Activated CD4-positive, alpha-beta T cell treated with anti-CD3 and anti-CD28 coated beads, Interleukin-2, amount 50 U/mL, for 24 hours (primary cell): Measurements from ENCODE around the gene ZNF750.

Experiments used
- DNase-seq, 2 donors: peaks; one replicate each; pipeline ENCODE4 v3.0.0-alpha.2; 2020; ENCODE audit warnings: low read depth in 1 of 2, low spot score in 1 of 2

The ZNF750 gene

GRCh38 chr17:82836823-82837357 lies 2.9 kb downstream of the ZNF750 start:
- no peak for DNase-seq

GRCh38 chr17:82835766-82836512 lies 3.9 kb downstream of the ZNF750 start:
- no peak for DNase-seq

GRCh38 chr17:82835122-82835521 lies 4.7 kb downstream of the ZNF750 start:
- no peak for DNase-seq

- no peak for DNase-seq
These were observed 6.8 kb downstream of the ZNF750 start for GRCh38 chr17:82832881-82833475.

- DNase-seq = no peak
These were observed 7.4 kb downstream of the ZNF750 start for GRCh38 chr17:82832411-82832810.

- no peak for DNase-seq
These were observed 8.0 kb downstream of the ZNF750 start for GRCh38 chr17:82831818-82832200.

- DNase-seq = no peak
These were observed 8.6 kb downstream of the ZNF750 start for GRCh38 chr17:82831041-82831817.

GRCh38 chr17:82830249-82830661 lies 9.6 kb downstream of the ZNF750 start:
- DNase-seq = no peak

- DNase-seq = no peak
These were observed 10.8 kb downstream of the ZNF750 start for GRCh38 chr17:82828875-82829487.

GRCh38 chr17:82826956-82827355 lies 12.9 kb downstream of the ZNF750 start:
- DNase-seq = no peak

- DNase-seq = no peak
These were observed 13.6 kb downstream of the ZNF750 start for GRCh38 chr17:82826211-82826610.

GRCh38 chr17:82825540-82826124 lies 14.2 kb downstream of the ZNF750 start:
- no peak for DNase-seq

- DNase-seq = no peak
These were observed 16.8 kb downstream of the ZNF750 start for GRCh38 chr17:82823004-82823403.

GRCh38 chr17:82822281-82822680 lies 17.5 kb downstream of the ZNF750 start:
- DNase-seq = no peak

GRCh38 chr17:82821554-82821953 lies 18.3 kb downstream of the ZNF750 start:
- no peak for DNase-seq

- DNase-seq = no peak
These were observed 19.3 kb downstream of the ZNF750 start for GRCh38 chr17:82820278-82821251.

GRCh38 chr17:82817947-82818346 lies 21.9 kb downstream of the ZNF750 start:
- DNase-seq = no peak

- DNase-seq = no peak
These were observed 23.5 kb downstream of the ZNF750 start for GRCh38 chr17:82816358-82816757.

- no peak for DNase-seq
These were observed 24.0 kb downstream of the ZNF750 start for GRCh38 chr17:82815790-82816305.

GRCh38 chr17:82815354-82815753 lies 24.5 kb downstream of the ZNF750 start:
- no peak for DNase-seq
